Neutrophil (primary cell): ENCODE results near the gene HSPA2.
A peak's percentile ranks its signal among the peaks of the same experiment; 100 is the strongest.
"Not testable (repeated sequence)": the region's sequence is repeated elsewhere in the genome, so short reads cannot be mapped to it uniquely, and the experiment has no call there.

ENCODE experiments used
- H3K27ac ChIP-seq: fragments of 200-600 bp; sonication (generic); 2 replicates; pipeline ENCODE4 v1.5.1; 2016; ENCODE audit warnings: mild to moderate bottlenecking, moderate library complexity
- H3K27me3 ChIP-seq: fragments of 200-600 bp; sonication (generic); 2 replicates; pipeline ENCODE4 v1.6.0; 2016; ENCODE audit warnings: mild to moderate bottlenecking
- H3K36me3 ChIP-seq: fragments of 200-600 bp; sonication (generic); 2 replicates; pipeline ENCODE4 v1.5.1; 2017
- H3K4me1 ChIP-seq, 2 experiments: fragments of 200-600 bp in 1 of 2; sonication (generic) in 1 of 2; 1 replicate in 1 of 2; 2 replicates in 1 of 2; pipeline versions ENCODE4 v1.5.1 to v1.6.1; 2013 to 2016; ENCODE audit warnings: low read depth in 1 of 2, low read length in 1 of 2, mild to moderate bottlenecking in 1 of 2, moderate library complexity in 1 of 2; ENCODE audit not compliant: control insufficient read depth in 1 of 2, insufficient read depth in 1 of 2
- H3K4me3 ChIP-seq, 2 experiments: fragments of 200-600 bp in 1 of 2; sonication (generic) in 1 of 2; 1 replicate in 1 of 2; 2 replicates in 1 of 2; pipeline ENCODE4 v1.5.1; 2013 to 2016; ENCODE audit warnings: low read depth in 1 of 2, low read length in 1 of 2, mild to moderate bottlenecking in 1 of 2, moderate library complexity in 1 of 2
- H3K9me3 ChIP-seq: fragments of 200-600 bp; sonication (generic); 2 replicates; pipeline ENCODE4 v1.5.1; 2016
- TF ChIP-seq, protein P1 (sequence below): fragments of 200-600 bp; sonication (generic); IDR thresholded peaks from 2 replicates; pipeline ENCODE4 v1.5.1; 2016; ENCODE audit warnings: antibody characterized with exemption

The HSPA2 gene

DNA sequence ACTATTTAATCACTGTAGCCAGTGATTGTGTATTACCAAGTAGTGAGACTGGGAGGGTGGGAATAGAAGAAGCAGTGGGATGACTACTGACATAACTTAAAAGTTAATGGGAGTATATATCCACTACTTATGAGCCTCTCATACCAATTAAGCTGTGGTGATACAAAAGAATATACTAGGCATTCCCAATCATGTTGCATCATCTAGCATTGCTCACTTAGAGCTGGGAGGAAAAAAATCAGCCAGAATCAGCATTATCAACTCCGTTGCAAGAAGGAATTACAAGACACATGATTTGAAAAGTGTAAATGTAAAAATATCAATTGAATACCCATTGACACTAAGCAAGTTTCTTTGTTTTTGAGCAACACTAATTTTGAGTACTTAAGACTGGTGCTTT is 8.5 kb downstream of the HSPA2 start:
- H3K4me1 ChIP-seq, result peaks cover 10 to 11% of the 10 kb centered on the region in 2 experiments
- H3K9me3 ChIP-seq, result no peaks in the 10 kb centered on the region
- peaks cover 99% of the 10 kb centered on the region for H3K27me3 ChIP-seq
- TF ChIP-seq, protein P1, sequence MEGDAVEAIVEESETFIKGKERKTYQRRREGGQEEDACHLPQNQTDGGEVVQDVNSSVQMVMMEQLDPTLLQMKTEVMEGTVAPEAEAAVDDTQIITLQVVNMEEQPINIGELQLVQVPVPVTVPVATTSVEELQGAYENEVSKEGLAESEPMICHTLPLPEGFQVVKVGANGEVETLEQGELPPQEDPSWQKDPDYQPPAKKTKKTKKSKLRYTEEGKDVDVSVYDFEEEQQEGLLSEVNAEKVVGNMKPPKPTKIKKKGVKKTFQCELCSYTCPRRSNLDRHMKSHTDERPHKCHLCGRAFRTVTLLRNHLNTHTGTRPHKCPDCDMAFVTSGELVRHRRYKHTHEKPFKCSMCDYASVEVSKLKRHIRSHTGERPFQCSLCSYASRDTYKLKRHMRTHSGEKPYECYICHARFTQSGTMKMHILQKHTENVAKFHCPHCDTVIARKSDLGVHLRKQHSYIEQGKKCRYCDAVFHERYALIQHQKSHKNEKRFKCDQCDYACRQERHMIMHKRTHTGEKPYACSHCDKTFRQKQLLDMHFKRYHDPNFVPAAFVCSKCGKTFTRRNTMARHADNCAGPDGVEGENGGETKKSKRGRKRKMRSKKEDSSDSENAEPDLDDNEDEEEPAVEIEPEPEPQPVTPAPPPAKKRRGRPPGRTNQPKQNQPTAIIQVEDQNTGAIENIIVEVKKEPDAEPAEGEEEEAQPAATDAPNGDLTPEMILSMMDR, result no peak
- H3K27ac ChIP-seq, result no peak overlapping the region
- H3K36me3 ChIP-seq, result no peaks in the 10 kb centered on the region
- H3K4me3 ChIP-seq, result no peak overlapping the region

DNA sequence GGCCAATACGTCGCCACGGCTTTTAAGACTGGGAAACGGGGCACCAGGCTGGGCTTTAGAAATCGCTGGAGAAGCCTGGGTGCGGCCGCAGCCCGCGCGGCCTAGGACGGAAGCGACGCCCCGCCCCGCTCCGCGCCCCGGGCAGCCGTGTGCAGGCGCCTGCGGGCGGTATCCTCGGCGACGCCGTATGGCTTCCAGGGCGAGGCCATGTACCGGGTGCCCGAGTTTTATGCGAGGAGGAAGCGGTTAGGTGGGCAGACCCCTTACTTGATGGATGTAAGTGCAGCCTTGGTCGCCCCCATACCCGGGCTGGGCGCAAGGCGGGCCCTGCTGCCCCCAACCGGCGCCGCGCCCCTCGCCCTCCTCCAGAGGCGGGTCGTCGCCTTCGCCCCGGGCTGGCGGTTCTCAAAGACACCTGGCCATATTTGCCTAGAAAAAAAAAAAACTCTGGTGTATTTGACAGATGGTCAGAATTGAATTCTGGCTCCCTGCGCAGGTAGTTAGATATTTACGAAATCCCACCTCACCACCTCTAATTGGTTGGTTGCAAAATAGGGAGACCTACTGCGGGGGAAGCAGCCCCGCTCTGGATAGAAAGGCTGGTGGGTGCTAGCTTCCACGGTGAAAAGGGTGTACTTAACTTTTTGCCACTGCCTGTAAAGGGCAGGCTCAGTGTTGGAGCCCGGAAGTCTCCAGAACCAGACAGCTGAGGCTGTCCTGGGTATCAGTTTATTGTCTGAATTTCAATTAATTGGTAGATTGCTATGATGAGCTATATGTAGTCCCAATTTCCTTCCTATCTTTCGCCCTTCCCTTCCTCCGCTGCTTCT is 9.5 kb downstream of the HSPA2 start, which contains the start of gene PPP1R36:
Gene PPP1R36, plus strand, starts transcription at position 171 of the 830 bp plus-strand sequence. Its CDS starts 37 bp downstream, at position 208.
- H3K27me3 ChIP-seq, result peaks cover 99% of the 10 kb centered on the region

DNA sequence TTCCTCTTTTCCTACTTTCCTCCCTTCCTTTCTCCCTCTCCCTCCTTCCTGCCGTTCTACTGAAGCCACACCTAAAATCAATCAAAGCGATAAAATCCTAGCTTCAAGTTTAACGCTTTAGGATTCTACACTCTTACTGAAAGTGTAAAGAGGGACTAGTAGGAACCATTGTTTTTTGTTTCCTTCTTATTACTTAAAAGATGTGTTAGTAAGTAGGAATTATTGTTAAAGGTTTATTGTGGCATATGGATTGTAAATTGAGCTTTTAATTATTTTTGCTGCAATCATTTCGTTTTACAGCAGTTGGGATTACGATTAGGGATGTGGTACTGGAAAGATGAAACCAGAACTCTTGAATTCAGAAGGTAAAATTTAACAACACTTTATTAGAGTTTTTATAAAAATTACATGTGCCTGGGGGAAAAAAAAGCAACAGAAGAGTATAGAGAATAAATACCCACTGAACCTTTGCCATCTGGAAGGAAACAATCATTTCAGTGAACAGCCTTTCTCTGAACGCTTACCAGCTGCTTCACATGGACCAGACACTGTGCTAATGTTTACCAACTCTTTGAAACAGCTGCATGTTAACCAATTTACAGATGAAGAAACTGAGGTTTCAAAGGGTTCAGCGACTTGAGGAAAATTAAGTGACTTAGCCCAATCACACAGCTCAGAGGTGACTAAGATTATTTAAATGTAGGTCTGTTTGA is 10.2 kb downstream of the HSPA2 start:
- H3K4me3 ChIP-seq, result no peak overlapping the region
- no peaks in the 10 kb centered on the region for H3K9me3 ChIP-seq
- H3K27ac ChIP-seq, result no peak overlapping the region
- H3K27me3 ChIP-seq, result peaks cover 99% of the 10 kb centered on the region
- peaks cover 10 to 11% of the 10 kb centered on the region in 2 experiments for H3K4me1 ChIP-seq
- TF ChIP-seq, protein P1, result no peak
- no peaks in the 10 kb centered on the region for H3K36me3 ChIP-seq

More for the DNA sequence above, 9.5 kb downstream of the HSPA2 start, which contains the start of gene PPP1R36:
- no peaks in the 10 kb centered on the region for H3K9me3 ChIP-seq
- H3K36me3 ChIP-seq, result no peaks in the 10 kb centered on the region
- TF ChIP-seq, protein P1, result no peak
- peak within 1 kb of the TSS; percentile 3 to 24 for H3K4me3 ChIP-seq
- H3K4me1 ChIP-seq, result peaks cover 10 to 11% of the 10 kb centered on the region in 2 experiments
- H3K27ac ChIP-seq, result no peak within 1 kb of the TSS

DNA sequence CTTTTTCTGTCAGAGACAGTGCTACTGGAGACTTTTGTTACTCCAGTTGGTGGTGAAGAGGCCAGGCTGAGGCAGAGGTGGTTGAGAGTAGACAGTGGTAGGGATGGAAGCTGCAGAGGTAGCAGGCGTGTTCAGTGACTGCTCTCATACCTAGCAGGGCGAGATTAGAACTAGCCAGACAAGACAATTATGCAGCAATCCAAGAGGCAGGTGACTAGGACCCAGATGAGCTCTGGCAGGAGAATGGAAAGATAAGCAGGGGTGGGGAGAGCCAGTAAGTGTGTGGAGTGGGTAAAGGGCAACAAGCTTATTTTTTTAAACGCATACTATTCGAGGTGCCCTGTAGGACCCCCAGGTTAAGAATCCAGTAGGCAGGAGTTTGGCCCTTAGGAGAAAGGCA is 14.0 kb downstream of the HSPA2 start:
- Histone ChIP-seq H3K36me3 (no peaks in the 10 kb centered on the region), H3K27me3 (peaks cover 67% of the 10 kb centered on the region), H3K9me3 (no peaks in the 10 kb centered on the region), H3K4me1 (peaks cover 7 to 8% of the 10 kb centered on the region in 2 experiments), H3K4me3 (no peak overlapping the region), H3K27ac (no peak overlapping the region)
- TF ChIP-seq, protein P1, result no peak

DNA sequence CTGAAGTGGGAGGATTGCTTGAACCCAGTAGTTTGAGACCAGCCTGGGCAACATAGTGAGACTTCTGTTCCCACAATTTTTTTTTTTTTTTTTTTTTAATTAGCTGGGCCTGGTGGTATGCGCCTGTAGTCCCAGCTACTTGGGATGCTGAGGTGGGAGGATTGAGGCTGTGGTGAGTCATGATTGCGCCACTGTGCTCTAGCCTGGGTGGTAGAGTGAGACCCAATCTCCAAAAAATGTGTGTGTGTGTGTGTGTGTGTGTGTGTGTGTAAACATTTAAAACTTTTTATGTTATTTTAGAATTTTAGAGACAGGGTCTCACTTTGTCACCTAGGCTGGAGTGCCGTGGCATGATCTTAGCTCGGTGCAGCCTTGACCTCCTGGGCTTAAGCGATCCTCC is 16.0 kb downstream of the HSPA2 start:
- no peaks in the 10 kb centered on the region for H3K9me3 ChIP-seq
- no peak overlapping the region for H3K4me3 ChIP-seq
- H3K27ac ChIP-seq, result no peak overlapping the region
- H3K36me3 ChIP-seq, result no peaks in the 10 kb centered on the region
- H3K27me3 ChIP-seq, result peaks cover 47% of the 10 kb centered on the region
- TF ChIP-seq, protein P1, result no peak
- H3K4me1 ChIP-seq, result no peaks in the 10 kb centered on the region

DNA sequence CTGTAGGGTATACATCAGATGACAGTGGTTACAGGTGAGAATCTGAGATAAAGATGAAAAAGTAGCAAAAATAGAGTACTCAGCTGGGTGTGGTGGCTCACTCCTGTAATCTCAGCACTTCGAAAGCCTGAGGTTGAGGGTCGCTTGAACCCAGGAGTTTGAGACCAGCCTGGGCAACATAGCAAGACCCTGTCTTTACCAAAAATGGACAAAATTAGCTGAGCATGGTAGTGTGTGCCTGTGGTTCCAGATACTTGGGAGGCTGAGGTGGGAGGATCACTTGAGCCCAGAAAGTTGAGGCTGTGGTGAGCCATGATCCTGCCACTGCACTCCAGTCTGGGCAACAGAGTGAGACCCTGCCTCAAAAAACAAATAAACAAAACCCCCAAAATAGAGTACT is 17.7 kb downstream of the HSPA2 start:
- not testable (repeated sequence) for H3K4me1 ChIP-seq, H3K9me3 ChIP-seq
- H3K27me3 ChIP-seq, result peaks cover 30% of the 10 kb centered on the region

More for the DNA sequence above, 17.7 kb downstream of the HSPA2 start:
- not testable (repeated sequence) for H3K4me3 ChIP-seq, H3K27ac ChIP-seq, H3K36me3 ChIP-seq
